HepG2 (cell line): Measurements from ENCODE around the gene CHADL. TPM values are rescaled to one million over a fixed set of nuclear protein-coding genes. Genes with fewer than 3 reads are reported as not detected.

Source experiments
- ARNT ChIP-seq: fragments of 450-650 bp; IDR thresholded peaks from 2 replicates; pipeline ENCODE4 v1.6.1; 2017
- CEBPG ChIP-seq: IDR thresholded peaks from 2 replicates; pipeline ENCODE4 v1.6.1; 2016
- CREM ChIP-seq, 2 experiments: sonication (generic) in 1 of 2; formaldehyde crosslinking in 1 of 2; IDR thresholded peaks; 2 replicates each; pipeline versions ENCODE4 v1.4.0 to v1.6.1; 2016 to 2020; ENCODE audit warnings: antibody characterized with exemption in 1 of 2, mild to moderate bottlenecking in 1 of 2, missing genetic modification reagents in 1 of 2
- CTCF ChIP-seq: sonication (generic); formaldehyde crosslinking; IDR thresholded peaks from 2 replicates; pipeline ENCODE4 v1.5.0; 2020; ENCODE audit warnings: mild to moderate bottlenecking, missing genetic modification reagents, moderate library complexity
- FOSL1 ChIP-seq: sonication (generic); formaldehyde crosslinking; IDR thresholded peaks from 2 replicates; pipeline ENCODE4 v1.9.0; 2021; ENCODE audit warnings: missing genetic modification reagents, borderline replicate concordance
- FOXO4 ChIP-seq: sonication (generic); formaldehyde crosslinking; conservative IDR thresholded peaks from 2 replicates; pipeline ENCODE4 v1.8.1; 2023; ENCODE audit warnings: missing genetic modification reagents
- IKZF4 ChIP-seq: sonication (generic); formaldehyde crosslinking; IDR thresholded peaks from 2 replicates; pipeline ENCODE4 v1.5.1; 2020; ENCODE audit warnings: borderline replicate concordance, mild to moderate bottlenecking, low read depth, missing genetic modification reagents; ENCODE audit errors: not compliant biosample characterization
- KLF11 ChIP-seq: IDR thresholded peaks from 2 replicates; pipeline ENCODE4 v1.6.1; 2016; ENCODE audit warnings: missing compliant biosample characterization
- LCORL ChIP-seq, 2 experiments: fragments of 450-650 bp in 1 of 2; sonication (generic) in 1 of 2; formaldehyde crosslinking in 1 of 2; IDR thresholded peaks; 2 replicates each; pipeline versions ENCODE4 v1.5.0 to v1.6.1; 2017 to 2020; ENCODE audit warnings: antibody characterized with exemption in 1 of 2, missing genetic modification reagents in 1 of 2
- NCOA1 ChIP-seq: sonication (generic); formaldehyde crosslinking; IDR thresholded peaks from 2 replicates; pipeline ENCODE4 v1.9.0; 2021; ENCODE audit warnings: missing genetic modification reagents
- PLSCR1 ChIP-seq: sonication (generic); formaldehyde crosslinking; IDR thresholded peaks from 2 replicates; pipeline ENCODE4 v1.5.0; 2020; ENCODE audit warnings: missing genetic modification reagents, mild to moderate bottlenecking, borderline replicate concordance
- SMC3 ChIP-seq: IDR thresholded peaks from 2 replicates; pipeline ENCODE4 v1.6.1; 2011; ENCODE audit warnings: low read length, improper control_type of control experiment
- TAF15 ChIP-seq: fragments of 200-400 bp; formaldehyde crosslinking; IDR thresholded peaks from one replicate; pipeline ENCODE4 v1.6.1; 2018; ENCODE audit warnings: mild to moderate bottlenecking, low read depth, low read length; ENCODE audit not compliant: poor library complexity, severe bottlenecking
- ZBTB21 ChIP-seq: sonication (generic); formaldehyde crosslinking; IDR thresholded peaks from 2 replicates; pipeline ENCODE4 v1.4.0; 2020; ENCODE audit warnings: missing genetic modification reagents
- ZBTB25 ChIP-seq: IDR thresholded peaks from 2 replicates; pipeline ENCODE4 v1.6.1; 2018; ENCODE audit warnings: missing genetic modification reagents
- ZFP90 ChIP-seq: sonication (generic); formaldehyde crosslinking; IDR thresholded peaks from 2 replicates; pipeline ENCODE4 v1.8.0; 2022; ENCODE audit warnings: missing genetic modification reagents, mild to moderate bottlenecking, inconsistent platforms, borderline replicate concordance
- ZNF296 ChIP-seq: sonication (generic); formaldehyde crosslinking; conservative IDR thresholded peaks from 2 replicates; pipeline ENCODE4 v1.5.0; 2020; ENCODE audit warnings: mild to moderate bottlenecking, missing genetic modification reagents
- ZNF354B ChIP-seq: sonication (generic); formaldehyde crosslinking; IDR thresholded peaks from 2 replicates; pipeline ENCODE4 v1.8.0; 2022; ENCODE audit warnings: mild to moderate bottlenecking, missing genetic modification reagents
- ZNF556 ChIP-seq: sonication (generic); formaldehyde crosslinking; IDR thresholded peaks from 2 replicates; pipeline ENCODE4 v1.4.0; 2020; ENCODE audit warnings: mild to moderate bottlenecking, missing genetic modification reagents, borderline replicate concordance
- ZNF580 ChIP-seq: IDR thresholded peaks from 2 replicates; pipeline ENCODE4 v1.6.1; 2016; ENCODE audit warnings: low read depth, borderline replicate concordance
- ZNF782 ChIP-seq: sonication (generic); formaldehyde crosslinking; IDR thresholded peaks from 2 replicates; pipeline ENCODE4 v1.4.0; 2020; ENCODE audit warnings: missing genetic modification reagents, mild to moderate bottlenecking, borderline replicate concordance
- ZNF850 ChIP-seq: sonication (generic); formaldehyde crosslinking; conservative IDR thresholded peaks from 2 replicates; pipeline ENCODE4 v1.9.0; 2021; ENCODE audit warnings: mild to moderate bottlenecking, missing genetic modification reagents
- ZSCAN12 ChIP-seq: sonication (generic); formaldehyde crosslinking; IDR thresholded peaks from 2 replicates; pipeline ENCODE4 v1.9.0; 2021; ENCODE audit warnings: mild to moderate bottlenecking, missing genetic modification reagents
- polyA plus RNA-seq, 8 experiments: library from polyadenylated mRNA; depleted of rRNA in 3 of 8; stranded (reverse) in 7 of 8; unstranded in 1 of 8; fragments of >200 nt; fragmentation: Illumina TruSeq in 4 of 8; extraction: Trizol in 4 of 8; gene quantifications; 2 replicates each; pipeline versions ENCODE4 v1.2.1 to v1.2.3, GENCODE V29; 2011 to 2016; ENCODE audit warnings: low read depth in 4 of 8, missing spikeins in 1 of 8, mixed read lengths in 1 of 8; ENCODE audit not compliant: insufficient read depth in 1 of 8
- total RNA-seq, 5 experiments: library from RNA; depleted of rRNA; stranded (reverse); fragments of >200 nt; fragmentation: Illumina TruSeq; extraction: Trizol; gene quantifications; 2 replicates each; pipeline ENCODE4 v1.2.3, GENCODE V29; 2016; ENCODE audit warnings: low read depth in 1 of 5

Gene CHADL
- total and polyA plus RNA-seq, 2 of the 13 experiments (the other 11 are each of a cell fraction or from before 2014, with no cell fraction given), result 2.8 to 8.1 TPM

- TF ChIP-seq LCORL (IDR thresholded peaks at IDR 0.05), result no peak
- TF ChIP-seq LCORL (CRISPR knock-in tag; IDR thresholded peaks at IDR 0.05), result peak; percentile 71
- TF ChIP-seq ZFP90, result peak; percentile 80; the same call in 1 of the 2 replicates
- TF ChIP-seq KLF11 (CRISPR knock-in tag), result no peak
- TF ChIP-seq PLSCR1, result no peak
- TF ChIP-seq ZNF296 (CRISPR knock-in tag), result no peak
- TF ChIP-seq ZNF782, result peak; percentile 27; the same call in 1 of the 2 replicates
- TF ChIP-seq ZNF580 (CRISPR knock-in tag), result peak; percentile 60; the same call in 1 of the 2 replicates
- no peak for TF ChIP-seq ZBTB21 (CRISPR knock-in tag)
- TF ChIP-seq FOSL1, result no peak
- TF ChIP-seq TAF15, result no peak
- TF ChIP-seq ZNF556 (CRISPR knock-in tag), result no peak; the same call in 1 of the 2 replicates
- peak; percentile 63 for TF ChIP-seq CEBPG
- no peak for TF ChIP-seq ARNT
- peak; percentile 32 for TF ChIP-seq IKZF4 (CRISPR knock-in tag)
- peak; percentile 54 for TF ChIP-seq CTCF (CRISPR knock-in tag)
- TF ChIP-seq ZNF850 (CRISPR knock-in tag), result no peak
- TF ChIP-seq ZBTB25 (CRISPR knock-in tag), result no peak; the same call in 1 of the 2 replicates
- TF ChIP-seq ZSCAN12 (CRISPR knock-in tag), result no peak
- peak; percentile 75; the same call in 1 of the 2 replicates for TF ChIP-seq NCOA1 (CRISPR knock-in tag)
- no peak for TF ChIP-seq ZNF354B (CRISPR knock-in tag)
- no peak for TF ChIP-seq FOXO4 (CRISPR knock-in tag)
- TF ChIP-seq SMC3, result no peak
- peak; percentile 94 for TF ChIP-seq CREM (IDR thresholded peaks at IDR 0.05)
- TF ChIP-seq CREM (CRISPR knock-in tag; IDR thresholded peaks at IDR 0.05), result no peak
Measured at GRCh38 chr22:41285820-41286638, 45.3 kb upstream of the CHADL start, which contains the start of gene RANGAP1 (continued).
